HG03469 (cell line): Measurements from ENCODE around the gene IQUB.
"Not testable (repeated sequence)": the region's sequence is repeated elsewhere in the genome, so short reads cannot be mapped to it uniquely, and the experiment has no call there.

ENCODE experiments used
- ATAC-seq: cut with Tn5 transposase; IDR thresholded peaks from one replicate; pipeline ENCODE4 v1.9.1; 2021; ENCODE audit warnings: mild to moderate bottlenecking, moderate library complexity, moderate number of reproducible peaks; ENCODE audit not compliant: unreplicated experiment

The IQUB gene

DNA sequence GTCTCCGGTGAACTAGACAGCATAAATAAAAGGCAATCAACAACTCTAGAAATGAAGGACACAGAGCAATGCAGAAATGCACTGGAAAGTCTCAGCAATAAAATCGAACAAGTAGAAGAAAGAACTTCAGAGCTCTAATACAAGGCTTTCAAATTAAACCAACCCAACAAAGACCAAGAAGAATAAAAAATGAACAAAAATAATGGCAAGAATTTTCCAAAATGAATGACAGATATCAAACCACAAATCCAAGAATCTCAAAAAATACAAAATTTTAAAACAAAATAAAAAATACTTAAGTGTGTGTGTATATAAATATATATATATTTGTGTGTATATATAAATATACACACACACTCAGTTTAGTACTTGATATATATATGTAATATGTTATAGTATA, 110.8 kb downstream of the IQUB start:
- no peak for ATAC-seq

DNA sequence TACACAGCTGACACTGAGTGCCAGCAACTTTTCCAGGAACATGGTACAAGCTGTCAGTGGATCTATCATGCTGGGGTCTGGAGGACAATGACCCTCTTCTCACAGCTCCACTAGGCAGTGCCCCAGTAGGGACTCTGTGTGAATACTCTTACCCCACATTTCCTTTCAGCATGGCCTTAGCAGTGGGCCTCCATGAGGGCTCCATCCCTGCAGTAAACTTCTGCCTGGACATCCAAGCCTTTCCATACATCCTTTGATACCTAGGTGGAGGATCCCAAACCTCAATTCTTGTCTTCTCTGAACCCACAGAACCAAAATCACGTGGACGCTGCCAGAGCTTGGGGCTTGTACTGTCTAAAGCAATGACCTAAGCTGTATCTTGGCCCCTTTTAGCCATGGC, 116.8 kb downstream of the IQUB start:
- no peak for ATAC-seq

DNA sequence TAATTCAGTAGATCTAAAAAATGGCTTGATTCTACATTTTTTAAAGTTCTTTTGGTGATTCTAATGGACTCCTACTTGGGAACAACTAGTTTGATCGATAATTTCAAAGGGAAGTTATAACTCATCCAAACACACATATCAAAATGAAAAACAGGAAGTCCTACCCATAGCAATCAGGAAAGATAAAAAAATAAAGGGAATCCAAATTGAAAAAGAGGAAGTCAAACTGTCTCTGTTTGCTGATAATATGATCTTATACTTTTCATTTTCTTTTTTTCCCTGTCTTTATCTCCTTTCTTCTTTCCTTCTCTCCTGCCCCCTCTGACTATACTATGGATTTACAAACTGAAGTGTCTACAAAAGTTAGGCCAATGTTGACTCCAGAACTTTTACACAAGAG, 118.8 kb downstream of the IQUB start:
- ATAC-seq = no peak

DNA sequence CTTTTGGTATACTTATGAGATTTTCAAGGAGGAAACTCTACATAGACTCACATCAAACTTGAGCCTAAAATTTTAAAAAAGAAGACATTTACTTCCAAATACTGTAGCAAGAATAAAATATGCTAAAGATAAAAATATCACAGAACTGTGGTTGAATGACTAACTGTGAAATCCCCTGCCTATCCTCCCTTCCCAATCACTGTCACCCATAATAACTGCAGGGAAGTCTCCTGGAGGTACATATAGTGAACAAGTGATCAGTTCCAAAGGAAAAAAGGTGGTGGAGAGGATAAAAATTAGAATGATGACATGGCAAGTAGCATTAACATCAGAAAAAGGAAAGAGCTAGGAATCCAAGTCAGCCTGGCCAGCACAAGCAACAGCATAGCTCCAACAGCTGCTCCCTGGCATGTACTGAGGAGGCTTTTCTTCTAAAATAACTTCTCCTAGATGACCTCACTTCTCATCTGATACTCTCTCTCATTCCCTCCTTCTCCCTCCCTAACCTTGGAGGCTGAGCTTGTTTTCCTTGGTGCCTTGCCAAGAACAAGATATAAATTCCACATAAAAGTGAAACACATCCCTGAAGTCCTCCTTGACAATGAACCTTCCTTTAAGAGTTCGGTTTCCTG, 124.0 kb downstream of the IQUB start:
- no peak for ATAC-seq

DNA sequence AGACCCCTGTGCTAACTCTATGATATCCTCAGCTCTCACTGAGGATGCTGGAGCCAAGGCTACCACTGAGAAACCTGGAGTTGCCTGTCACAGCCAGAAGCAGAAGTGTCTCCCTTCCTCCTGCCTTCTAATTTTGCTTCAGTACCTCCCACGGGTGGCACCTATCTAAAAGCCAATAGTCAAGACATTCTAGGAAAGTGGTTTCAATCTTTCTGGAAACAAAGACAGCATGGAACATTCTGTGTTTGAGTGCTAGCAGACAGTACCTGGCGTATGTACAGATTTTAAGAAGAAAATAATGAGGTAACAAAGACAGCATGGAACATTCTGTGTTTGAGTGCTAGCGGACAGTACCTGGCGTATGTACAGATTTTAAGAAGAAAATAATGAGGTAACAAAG, 126.4 kb downstream of the IQUB start:
- not testable (repeated sequence) for ATAC-seq
